K562 (cell line): Measurements from ENCODE around the gene HPX. TPM values are rescaled to one million over a fixed set of nuclear protein-coding genes. Genes with fewer than 3 reads are reported as not detected.

Experiments
- ATAC-seq: fragments of 200-7000 bp; cut with Tn5 transposase; 3 replicates; pipeline ENCODE4 v1.9.1; 2020; ENCODE audit warnings: moderate library complexity
- BruUV-seq: library from RNA; stranded (reverse); fragments of 400-500 nt; replicated peaks from 2 replicates; lab custom pipeline; 2021; lab: Mats Ljungman, UMichigan
- CTCF ChIA-PET: fragments of 300-600 bp; formaldehyde crosslinking; extraction: SDS; loops from one replicate; lab custom pipeline; 2021; ENCODE audit warnings: low intra/inter-chr PET ratio; lab: Yijun Ruan, JAX
- POLR2A ChIA-PET: fragments of 300-600, 350-650 bp; sonication (Branson Sonifier 250); formaldehyde crosslinking; extraction: SDS; loops from one replicate; lab custom pipeline; 2021; ENCODE audit warnings: antibody characterized with exemption, inconsistent platforms; lab: Yijun Ruan, JAX
- DNase-seq, 4 experiments: peaks; one replicate each; pipeline versions ENCODE4 v3.0.0 to v3.0.0-alpha.2; 2011 to 2018; ENCODE audit warnings: low spot score in 3 of 4, mixed read lengths in 3 of 4; ENCODE audit errors: extremely low read depth in 1 of 4
- FAIRE-seq: peaks from 2 replicates; lab custom pipeline; 2011; peaks lifted over from hg19 to GRCh38; lab: Jason Lieb, UNC
- H2AFZ ChIP-seq: 2 replicates; pipeline ENCODE4 v1.6.0; 2011; ENCODE audit warnings: low read depth, low read length, control low read depth, inconsistent platforms
- H3K27ac ChIP-seq: fragments of 200-600 bp; 3 replicates; pipeline ENCODE4 v1.8.0; 2011; ENCODE audit warnings: low read depth, mild to moderate bottlenecking, control low read depth, inconsistent platforms, low read length, moderate library complexity, mixed read lengths; ENCODE audit errors: extremely low read depth
- H3K27me3 ChIP-seq, 2 experiments: fragments of 300-600 bp in 1 of 2; 2 replicates in 1 of 2; 3 replicates in 1 of 2; pipeline versions ENCODE4 v1.6.0 to v1.8.0; 2011; ENCODE audit warnings: inconsistent platforms in 2 of 2, low read length in 2 of 2, mild to moderate bottlenecking in 1 of 2, mixed read lengths in 1 of 2, moderate library complexity in 1 of 2; ENCODE audit not compliant: control insufficient read depth in 2 of 2, insufficient read depth in 2 of 2
- H3K36me3 ChIP-seq: fragments of 300-600 bp; 3 replicates; pipeline ENCODE4 v1.8.0; 2011; ENCODE audit warnings: mild to moderate bottlenecking, low read length, inconsistent platforms; ENCODE audit not compliant: control insufficient read depth, insufficient read depth
- H3K4me1 ChIP-seq, 2 experiments: fragments of 200-600 bp in 1 of 2; replicated peaks in 1 of 2; 2 replicates in 1 of 2; 3 replicates in 1 of 2; pipeline versions ENCODE4 v1.5.1 to v1.8.0; 2011; ENCODE audit warnings: inconsistent platforms in 2 of 2, low read length in 2 of 2, mild to moderate bottlenecking in 1 of 2, mixed read lengths in 1 of 2, moderate library complexity in 1 of 2; ENCODE audit not compliant: control insufficient read depth in 2 of 2, insufficient read depth in 2 of 2
- H3K4me2 ChIP-seq: 2 replicates; pipeline ENCODE4 v1.6.1; 2011; ENCODE audit warnings: low read length, control low read depth, inconsistent platforms, mixed read lengths; ENCODE audit not compliant: insufficient read depth
- H3K4me3 ChIP-seq: fragments of 200-600 bp; sonication (generic), shearing (Covaris generic); 2 replicates; pipeline ENCODE4 v1.5.1; 2016; ENCODE audit warnings: control low read depth, inconsistent platforms
- H3K79me2 ChIP-seq: fragments of 200-600 bp; 3 replicates; pipeline ENCODE4 v1.8.0; 2011; ENCODE audit warnings: low read length, inconsistent platforms; ENCODE audit not compliant: control insufficient read depth, insufficient read depth
- H3K9ac ChIP-seq, 2 experiments: 2 replicates each; pipeline versions ENCODE4 v1.6.0 to v1.6.1; 2011; ENCODE audit warnings: low read depth in 2 of 2, low read length in 2 of 2, control low read depth in 1 of 2, inconsistent platforms in 1 of 2, mild to moderate bottlenecking in 1 of 2, mixed read lengths in 1 of 2; ENCODE audit not compliant: insufficient read depth in 1 of 2
- H3K9me1 ChIP-seq: one replicate; pipeline ENCODE4 v1.6.0; 2011; ENCODE audit warnings: inconsistent platforms, mild to moderate bottlenecking, low read length, moderate library complexity; ENCODE audit not compliant: control insufficient read depth, insufficient read depth
- H3K9me3 ChIP-seq: replicated peaks from 2 replicates; pipeline ENCODE4 v1.5.1; 2011; ENCODE audit warnings: low read depth, low read length, inconsistent platforms; ENCODE audit not compliant: control insufficient read depth, insufficient read depth
- H4K20me1 ChIP-seq: replicated peaks from 2 replicates; pipeline ENCODE4 v1.6.1; 2011; ENCODE audit warnings: low read length, inconsistent platforms, mixed read lengths; ENCODE audit not compliant: control insufficient read depth, insufficient read depth
- FOXJ2 ChIP-seq: fragments of 200-800 bp; sonication (Bioruptor generic); IDR thresholded peaks from 2 replicates; pipeline ENCODE4 v1.6.1; 2016; ENCODE audit warnings: missing genetic modification characterization, missing compliant biosample characterization
- KAT7 ChIP-seq: sonication (generic); formaldehyde crosslinking; IDR thresholded peaks from 2 replicates; pipeline ENCODE4 v1.8.0; 2022; ENCODE audit warnings: missing genetic modification reagents, mild to moderate bottlenecking, borderline replicate concordance
- USF1 ChIP-seq: sonication (generic); formaldehyde crosslinking; IDR thresholded peaks from 2 replicates; pipeline ENCODE4 v1.9.0; 2022; ENCODE audit warnings: mild to moderate bottlenecking, missing genetic modification reagents
- WGBS: fragments of 100-300 bp; shearing (Covaris generic); methylation state at CpG from one replicate; pipeline ENCODE4 v1.1.6; 2016; ENCODE audit warnings: low coverage, mixed read lengths; ENCODE audit not compliant: insufficient coverage; ENCODE audit errors: missing lambda C conversion rate; 5-methylcytosine and 5-hydroxymethylcytosine counted together
- in situ Hi-C: fragments of 300-500 bp; cut with MboI; formaldehyde crosslinking; loops from 4 replicates; pipeline ENCODE4 v1.15.0; 2018; ENCODE audit warnings: inconsistent platforms, mixed read lengths
- intact Hi-C: fragments of 100-400 bp; cut with micrococcal nuclease; formaldehyde crosslinking; loops from 2 replicates; pipeline ENCODE4 v1.14.2; 2022
- polyA plus RNA-seq, 8 experiments: library from polyadenylated mRNA; depleted of rRNA in 4 of 8; stranded (reverse) in 5 of 8; unstranded in 3 of 8; fragments of >200 nt; fragmentation: Nextera tagmentation in 2 of 8; fragmentation: Illumina TruSeq in 1 of 8; extraction: Ambion mirVana in 2 of 8; extraction: Trizol in 1 of 8; gene quantifications; 2 replicates each; pipeline versions ENCODE4 v1.2.1 to v1.2.3, GENCODE V29; 2011 to 2014; ENCODE audit warnings: inconsistent platforms in 1 of 8, missing spikeins in 1 of 8
- total RNA-seq, 7 experiments: library from RNA; depleted of rRNA in 6 of 7; stranded (reverse); fragments of >200 nt in 6 of 7; fragmentation: Illumina TruSeq in 2 of 7; extraction: Trizol in 2 of 7; gene quantifications; 2 replicates each; pipeline versions ENCODE4 v1.2.1 to v1.2.3, GENCODE V29; 2011 to 2021; ENCODE audit warnings: low replicate concordance in 1 of 7
- TF ChIP-seq, protein P1 (sequence below), 2 experiments: fragments of 450-650 bp; formaldehyde crosslinking in 1 of 2; IDR thresholded peaks; 2 replicates each; pipeline versions ENCODE4 v1.4.0 to v1.6.1; 2014 to 2020; ENCODE audit warnings: mild to moderate bottlenecking in 2 of 2, borderline replicate concordance in 1 of 2, low read depth in 1 of 2

Gene HPX
- total and polyA plus RNA-seq, 9 of the 15 experiments (the other 6 are each of a cell fraction or from before 2014, with no cell fraction given), result 0.12 to 1.2 (median 0.49) TPM; not detected in 1

DNA sequence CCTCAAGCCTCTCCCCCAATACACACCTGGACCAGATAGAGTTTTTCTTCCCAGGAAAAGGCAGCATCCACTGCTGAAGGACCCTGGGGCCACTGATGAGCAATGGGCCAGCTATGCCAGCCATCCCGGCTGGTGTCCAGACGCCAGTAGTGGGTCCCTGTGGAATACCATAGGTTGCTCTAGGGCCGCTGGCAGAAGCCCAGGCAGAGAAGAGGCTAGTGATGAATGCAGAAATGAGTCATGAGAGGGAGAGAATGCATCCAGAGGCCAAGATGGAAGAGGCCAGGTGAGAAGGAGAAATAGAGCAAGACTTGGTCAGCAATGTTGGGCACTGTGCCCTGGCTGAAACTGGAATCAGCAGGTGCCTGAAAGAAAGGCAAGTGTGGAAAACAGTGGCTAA is 8.9 kb downstream of the HPX start:
- WGBS, result 11% methylated on average over 3 of the region's 3 CpGs
- CTCF ChIA-PET, result no interaction called here
- no peak overlapping the region for H3K4me3 ChIP-seq

GRCh38 chr11:6427516-6427915 is 13.3 kb downstream of the HPX start:
- no TSS peak for BruUV-seq
- in situ Hi-C loops (no loop called here), intact Hi-C loops (no loop called here)
- Histone ChIP-seq H2AFZ (no peak overlapping the region), H3K4me3 (no peak overlapping the region), H3K4me2 (no peak overlapping the region), H3K79me2 (no peaks in the 10 kb centered on the region), H3K36me3 (no peaks in the 10 kb centered on the region), H3K9me1 (no peaks in the 10 kb centered on the region), H3K27me3 (peaks cover 23 to 38% of the 10 kb centered on the region in 2 experiments; a peak in 4 of 5 replicates), H3K9ac (no peak overlapping the region), H3K4me1 (no peaks in the 10 kb centered on the region), H4K20me1 (no peaks in the 10 kb centered on the region), H3K9me3 (no peaks in the 10 kb centered on the region), H3K27ac (no peak overlapping the region)
- CTCF ChIA-PET, result no interaction called here
- ATAC-seq, result no peak
- FAIRE-seq, result no peak
- DNase-seq, result no peak
- POLR2A ChIA-PET, result interaction anchor here (0.6 to 1.2 kb wide), 3 partner anchors 35 to 540 kb away, joined by 3 read pairs; no protein-coding TSS in a partner anchor
- TF ChIP-seq KAT7 (CRISPR knock-in tag), result no peak
- TF ChIP-seq, protein P1, sequence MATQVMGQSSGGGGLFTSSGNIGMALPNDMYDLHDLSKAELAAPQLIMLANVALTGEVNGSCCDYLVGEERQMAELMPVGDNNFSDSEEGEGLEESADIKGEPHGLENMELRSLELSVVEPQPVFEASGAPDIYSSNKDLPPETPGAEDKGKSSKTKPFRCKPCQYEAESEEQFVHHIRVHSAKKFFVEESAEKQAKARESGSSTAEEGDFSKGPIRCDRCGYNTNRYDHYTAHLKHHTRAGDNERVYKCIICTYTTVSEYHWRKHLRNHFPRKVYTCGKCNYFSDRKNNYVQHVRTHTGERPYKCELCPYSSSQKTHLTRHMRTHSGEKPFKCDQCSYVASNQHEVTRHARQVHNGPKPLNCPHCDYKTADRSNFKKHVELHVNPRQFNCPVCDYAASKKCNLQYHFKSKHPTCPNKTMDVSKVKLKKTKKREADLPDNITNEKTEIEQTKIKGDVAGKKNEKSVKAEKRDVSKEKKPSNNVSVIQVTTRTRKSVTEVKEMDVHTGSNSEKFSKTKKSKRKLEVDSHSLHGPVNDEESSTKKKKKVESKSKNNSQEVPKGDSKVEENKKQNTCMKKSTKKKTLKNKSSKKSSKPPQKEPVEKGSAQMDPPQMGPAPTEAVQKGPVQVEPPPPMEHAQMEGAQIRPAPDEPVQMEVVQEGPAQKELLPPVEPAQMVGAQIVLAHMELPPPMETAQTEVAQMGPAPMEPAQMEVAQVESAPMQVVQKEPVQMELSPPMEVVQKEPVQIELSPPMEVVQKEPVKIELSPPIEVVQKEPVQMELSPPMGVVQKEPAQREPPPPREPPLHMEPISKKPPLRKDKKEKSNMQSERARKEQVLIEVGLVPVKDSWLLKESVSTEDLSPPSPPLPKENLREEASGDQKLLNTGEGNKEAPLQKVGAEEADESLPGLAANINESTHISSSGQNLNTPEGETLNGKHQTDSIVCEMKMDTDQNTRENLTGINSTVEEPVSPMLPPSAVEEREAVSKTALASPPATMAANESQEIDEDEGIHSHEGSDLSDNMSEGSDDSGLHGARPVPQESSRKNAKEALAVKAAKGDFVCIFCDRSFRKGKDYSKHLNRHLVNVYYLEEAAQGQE (IDR thresholded peaks at IDR 0.05; ENCODE audit: borderline replicate concordance), result no peak
- TF ChIP-seq, protein P1 (CRISPR knock-in tag; IDR thresholded peaks at IDR 0.05; ENCODE audit: low read depth), result no peak

More for the DNA sequence above, 8.9 kb downstream of the HPX start:
- TF ChIP-seq FOXJ2 (tag), result no peak
- no peak for TF ChIP-seq USF1 (CRISPR knock-in tag)
- Histone ChIP-seq H3K36me3 (no peaks in the 10 kb centered on the region), H2AFZ (no peak overlapping the region), H3K27ac (no peak overlapping the region), H3K9me3 (no peaks in the 10 kb centered on the region), H3K79me2 (no peaks in the 10 kb centered on the region), H3K4me1 (no peaks in the 10 kb centered on the region; a peak in 1 of 5 replicates), H3K9ac (no peak overlapping the region), H3K9me1 (no peaks in the 10 kb centered on the region), H3K4me2 (no peak overlapping the region), H3K27me3 (peaks cover 14 to 33% of the 10 kb centered on the region in 2 experiments; a peak in 3 of 5 replicates), H4K20me1 (no peaks in the 10 kb centered on the region)
- FAIRE-seq, result no peak
- DNase-seq, result no peak
- POLR2A ChIA-PET, result interaction anchor here (2.7 kb wide), 1 partner anchor 9 kb away, joined by 7 read pairs; the partner anchor contains the start of gene HPX
- ATAC-seq, result no peak
- intact Hi-C loops (no loop called here), in situ Hi-C loops (no loop called here)
- BruUV-seq, result no TSS peak
